T-cell (primary cell): ENCODE data around the gene FOLH1. TPM values are rescaled to one million over a fixed set of nuclear protein-coding genes. Genes with fewer than 3 reads are reported as not detected.
"Not testable (repeated sequence)": the region's sequence is repeated elsewhere in the genome, so short reads cannot be mapped to it uniquely, and the experiment has no call there.

Experiments
- ATAC-seq, 4 experiments: fragments of 200-7000 bp in 3 of 4; fragments of 150-1000 bp in 1 of 4; cut with Tn5 transposase; replicated peaks in 1 of 4; 1 replicate in 3 of 4; 2 replicates in 1 of 4; pipeline ENCODE4 v1.10.0; 2021; ENCODE audit warnings: moderate library complexity in 3 of 4, mild to moderate bottlenecking in 2 of 4, moderate number of reproducible peaks in 1 of 4
- CTCF ChIA-PET, 2 donors: fragments of 300-600 bp; sonication (Branson Sonifier 250); formaldehyde crosslinking; loops; one replicate each; lab custom pipeline; 2022; ENCODE audit warnings: antibody characterized with exemption in 2 of 2; lab: Charles Lee
- POLR2A ChIA-PET, 2 donors: fragments of 300-600 bp; sonication (Branson Sonifier 250); formaldehyde crosslinking; loops; one replicate each; lab custom pipeline; 2022; ENCODE audit warnings: antibody characterized with exemption in 2 of 2; lab: Charles Lee
- DNase-seq, 35 experiments: peaks; one replicate each; pipeline versions ENCODE4 v3.0.0 to v3.0.0-alpha.2; 2013 to 2023
- H3K27ac ChIP-seq: one replicate; pipeline ENCODE4 v1.5.1; 2013; ENCODE audit warnings: low read length
- H3K27me3 ChIP-seq, 2 experiments: replicated peaks in 1 of 2; 1 replicate in 1 of 2; 2 replicates in 1 of 2; pipeline versions ENCODE4 v1.6.1 to v1.7.0; 2013; ENCODE audit warnings: low read length in 1 of 2, mixed read lengths in 1 of 2; ENCODE audit not compliant: control insufficient read depth in 2 of 2, insufficient read depth in 2 of 2; ENCODE audit errors: extremely low read depth in 1 of 2
- H3K36me3 ChIP-seq, 2 donors: 1 replicate in 1 of 2; 2 replicates in 1 of 2; pipeline versions ENCODE4 v1.6.1 to v1.7.0; 2013; ENCODE audit warnings: low read length in 1 of 2; ENCODE audit not compliant: control insufficient read depth in 2 of 2, insufficient read depth in 1 of 2; ENCODE audit errors: extremely low read depth in 1 of 2
- H3K4me1 ChIP-seq, 2 experiments: 1 replicate in 1 of 2; 2 replicates in 1 of 2; pipeline versions ENCODE4 v1.6.1 to v1.7.0; 2013; ENCODE audit warnings: low read length in 2 of 2, mixed read lengths in 1 of 2; ENCODE audit not compliant: insufficient read depth in 2 of 2, control insufficient read depth in 1 of 2; ENCODE audit errors: extremely low read depth in 1 of 2
- H3K4me3 ChIP-seq, 2 donors: 1 replicate in 1 of 2; 2 replicates in 1 of 2; pipeline versions ENCODE4 v1.5.1 to v1.7.0; 2013; ENCODE audit warnings: mild to moderate bottlenecking in 2 of 2, low read length in 1 of 2, moderate library complexity in 1 of 2; ENCODE audit not compliant: control insufficient read depth in 1 of 2; ENCODE audit errors: extremely low read depth in 1 of 2
- H3K9me3 ChIP-seq: 2 replicates; pipeline ENCODE4 v1.7.0; 2013
- H3K27ac Mint-ChIP-seq, 2 donors: one replicate each; pipeline ENCODE4 v1.8.0; 2020 to 2021; ENCODE audit warnings: mild to moderate bottlenecking in 2 of 2, mixed read lengths in 2 of 2
- H3K27me3 Mint-ChIP-seq, 2 donors: one replicate each; pipeline ENCODE4 v1.8.0; 2021 to 2022; ENCODE audit warnings: mixed read lengths in 2 of 2
- H3K36me3 Mint-ChIP-seq: one replicate; pipeline ENCODE4 v1.8.0; 2021; ENCODE audit warnings: mixed read lengths
- H3K4me1 Mint-ChIP-seq, 3 donors: one replicate each; pipeline ENCODE4 v1.8.0; 2020 to 2022; ENCODE audit warnings: mixed read lengths in 3 of 3, mild to moderate bottlenecking in 1 of 3
- H3K4me3 Mint-ChIP-seq, 3 donors: one replicate each; pipeline ENCODE4 v1.8.0; 2020 to 2022; ENCODE audit warnings: mild to moderate bottlenecking in 3 of 3, mixed read lengths in 3 of 3, moderate library complexity in 3 of 3
- H3K9me3 Mint-ChIP-seq, 3 donors: one replicate each; pipeline ENCODE4 v1.8.0; 2020 to 2022; ENCODE audit warnings: mixed read lengths in 3 of 3
- WGBS: methylation state at CpG from one replicate; pipeline ENCODE4 v1.1.5; 2013; ENCODE audit warnings: missing lambda C conversion rate; ENCODE audit not compliant: insufficient coverage; 5-methylcytosine and 5-hydroxymethylcytosine counted together
- total RNA-seq, 35 experiments: library from RNA in 6 of 35; stranded (reverse) in 6 of 35; fragments of 120-200 nt in 1 of 35; gene quantifications; one replicate each; pipeline versions ENCODE4 v1.2.1 to v1.2.4 and lab custom pipeline; 2013 to 2026

FOLH1 gene
- total RNA-seq, 5 donors from 2014 or later (not counting 1 experiment from before 2014, with no cell fraction given): not detected

DNA sequence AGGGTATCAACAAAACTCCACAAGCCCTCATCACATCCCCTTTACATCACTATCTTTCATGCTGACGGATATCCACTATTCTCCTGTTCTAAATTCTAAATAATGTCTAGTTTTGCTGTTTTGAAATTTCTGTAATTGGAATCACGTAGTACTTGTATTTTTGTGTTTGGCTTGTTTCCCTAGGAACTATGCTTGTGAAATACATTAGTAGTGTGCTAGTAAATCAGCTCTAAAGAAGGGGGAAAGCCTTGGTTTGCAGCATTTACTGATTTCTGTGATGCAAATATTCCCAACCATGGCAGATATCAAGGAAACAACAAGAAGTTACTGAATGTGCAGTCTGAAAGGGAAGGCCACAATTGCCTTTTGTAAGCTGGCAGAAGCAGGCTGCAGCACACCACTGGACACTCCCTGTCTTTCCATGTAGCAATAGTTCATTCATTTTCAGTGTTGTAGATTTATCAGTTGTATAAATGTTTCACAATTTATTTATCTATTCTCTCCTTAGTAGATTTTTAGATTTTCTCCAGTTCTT is 4.7 kb upstream of the FOLH1 start:
- H3K4me1 Mint-ChIP-seq: no peaks in the 10 kb centered on the region
- peaks cover 0 to 4% of the 10 kb centered on the region in 2 experiments for H3K27me3 ChIP-seq
- DNase-seq (no peak), ATAC-seq (no peak)
- H3K27ac Mint-ChIP-seq: no peak overlapping the region
- ChIA-PET POLR2A (no interaction called here), CTCF (no interaction called here)
- H3K9me3 Mint-ChIP-seq: peaks cover 0 to 7% (median 0%) of the 10 kb centered on the region in 3 donors
- no peaks in the 10 kb centered on the region for H3K36me3 Mint-ChIP-seq
- WGBS: no CpG with 5 or more reads among the region's 2 CpGs
- no peak overlapping the region for H3K4me3 ChIP-seq
- H3K9me3 ChIP-seq: no peaks in the 10 kb centered on the region
- H3K36me3 ChIP-seq: no peaks in the 10 kb centered on the region
- peaks cover 0 to 4% of the 10 kb centered on the region in 2 experiments for H3K4me1 ChIP-seq
- peaks cover 0 to 10% of the 10 kb centered on the region in 2 donors for H3K27me3 Mint-ChIP-seq
- no peak overlapping the region for H3K4me3 Mint-ChIP-seq
- no peak overlapping the region for H3K27ac ChIP-seq

DNA sequence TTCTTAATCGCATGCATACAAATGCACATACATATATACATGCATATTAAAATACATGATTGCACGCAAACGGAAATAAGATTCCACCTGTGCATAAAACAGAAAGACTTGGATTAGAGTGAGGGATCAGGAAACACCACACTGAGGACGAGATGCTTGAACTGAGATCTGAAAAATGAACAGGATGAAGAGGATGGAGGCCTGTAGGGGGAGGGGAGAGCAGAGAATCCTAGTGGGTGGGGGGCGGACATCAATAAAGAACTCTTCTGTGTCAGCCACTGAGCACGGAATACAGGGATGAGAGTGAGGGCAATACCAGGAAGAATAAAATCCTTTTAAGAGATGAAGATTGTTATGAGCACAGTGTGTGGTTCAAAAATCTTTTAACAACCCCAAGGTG is 1.4 kb downstream of the FOLH1 start:
- H3K9me3 Mint-ChIP-seq, H3K36me3 Mint-ChIP-seq, H3K27ac Mint-ChIP-seq, H3K27ac ChIP-seq, H3K9me3 ChIP-seq, H3K4me1 Mint-ChIP-seq, H3K4me3 ChIP-seq, H3K27me3 ChIP-seq, H3K4me3 Mint-ChIP-seq, H3K36me3 ChIP-seq, ATAC-seq, POLR2A ChIA-PET, DNase-seq, H3K4me1 ChIP-seq, CTCF ChIA-PET: not testable (repeated sequence)
- 46% methylated on average over 1 of the region's 6 CpGs for WGBS
- H3K27me3 Mint-ChIP-seq: peaks cover 4 to 19% of the 10 kb centered on the region in 2 donors

DNA sequence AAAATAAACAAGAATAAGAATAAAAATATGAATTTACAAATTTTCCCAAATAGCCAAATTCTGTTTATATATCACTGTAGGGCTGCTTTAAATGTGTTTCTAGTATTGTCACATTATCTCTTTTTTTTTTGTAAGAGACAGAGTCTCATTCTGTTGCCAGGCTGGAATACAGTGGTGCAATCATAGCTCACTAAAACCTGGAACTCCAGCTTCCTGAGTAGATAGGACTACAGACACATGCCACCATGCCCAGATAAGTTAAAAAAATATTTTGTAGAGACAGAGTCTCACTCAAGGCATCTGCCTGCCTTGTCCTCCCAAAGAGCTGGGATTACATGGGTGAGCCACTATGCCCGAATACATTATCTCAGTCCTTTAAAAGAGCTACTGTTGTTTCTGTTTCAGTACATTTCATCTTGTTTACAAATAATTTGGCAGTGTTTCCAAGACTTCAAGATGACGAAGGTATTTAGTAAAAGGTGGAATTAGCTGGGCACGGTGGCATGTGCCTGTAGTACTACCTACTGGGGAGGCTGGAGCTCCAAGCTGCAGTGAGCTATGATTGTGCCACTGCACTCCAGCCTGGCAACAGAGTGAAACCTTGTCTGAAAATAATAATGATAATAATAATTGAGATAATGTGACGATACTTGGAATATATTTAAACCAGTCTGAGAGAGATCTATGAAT is 6.0 kb downstream of the FOLH1 start:
- H3K4me1 ChIP-seq: no peaks in the 10 kb centered on the region
- Mint-ChIP-seq H3K27me3 (peaks cover 4 to 5% of the 10 kb centered on the region in 2 donors), H3K4me1 (no peaks in the 10 kb centered on the region), H3K9me3 (peaks cover 0 to 6% (median 0%) of the 10 kb centered on the region in 3 donors), H3K4me3 (no peak overlapping the region), H3K36me3 (no peaks in the 10 kb centered on the region), H3K27ac (no peak overlapping the region)
- ChIA-PET CTCF (no interaction called here), POLR2A (no interaction called here)
- no peaks in the 10 kb centered on the region for H3K27me3 ChIP-seq
- no peaks in the 10 kb centered on the region for H3K9me3 ChIP-seq
- DNase-seq (no peak), ATAC-seq (no peak)
- no peaks in the 10 kb centered on the region for H3K36me3 ChIP-seq
- H3K4me3 ChIP-seq: no peak overlapping the region
- 100% methylated on average over 2 of the region's 4 CpGs for WGBS
- H3K27ac ChIP-seq: no peak overlapping the region

DNA sequence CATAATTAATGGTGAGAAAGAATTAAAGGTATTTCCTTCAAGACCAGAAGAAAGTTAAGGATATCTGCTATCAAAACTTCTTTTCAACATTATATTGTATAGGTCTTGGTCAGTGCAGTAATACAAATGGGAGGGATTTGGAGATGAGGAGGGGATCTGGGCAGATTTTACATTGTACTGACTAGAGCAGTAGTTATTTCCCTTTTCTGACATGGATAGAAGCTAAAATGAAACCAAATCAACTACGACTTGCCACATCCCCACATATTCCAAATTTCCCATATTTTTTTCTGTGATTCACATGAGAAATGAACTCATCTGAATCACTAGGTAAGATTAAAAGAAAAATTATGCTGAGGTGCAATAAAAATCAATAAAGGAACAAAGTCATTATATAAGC is 11.6 kb downstream of the FOLH1 start:
- CTCF ChIA-PET, H3K27ac ChIP-seq, ATAC-seq, H3K4me3 Mint-ChIP-seq, DNase-seq, H3K9me3 Mint-ChIP-seq, H3K4me3 ChIP-seq, H3K9me3 ChIP-seq, H3K27me3 Mint-ChIP-seq, H3K27me3 ChIP-seq, POLR2A ChIA-PET, H3K4me1 ChIP-seq, H3K4me1 Mint-ChIP-seq, H3K36me3 Mint-ChIP-seq, H3K36me3 ChIP-seq, H3K27ac Mint-ChIP-seq: not testable (repeated sequence)
- WGBS: no CpG with 5 or more reads among the region's 1 CpG

DNA sequence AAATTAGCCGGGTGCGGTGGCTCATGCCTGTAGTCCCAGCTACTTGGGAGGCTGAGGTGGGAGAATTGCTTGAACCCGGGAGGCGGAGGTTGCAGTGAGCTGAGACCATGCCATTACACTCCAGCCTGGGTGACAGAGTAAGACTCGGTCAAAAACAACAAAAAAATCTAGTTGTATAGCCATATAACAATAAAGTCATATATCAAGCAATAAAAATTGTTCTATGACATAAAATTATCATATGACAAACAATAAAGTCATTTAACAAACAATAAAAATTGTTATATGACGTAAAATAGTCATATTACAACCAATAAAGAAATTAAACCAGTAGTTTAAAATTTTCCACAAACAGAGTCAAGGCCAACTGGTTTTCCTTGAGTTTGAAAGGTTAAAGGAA is 12.4 kb downstream of the FOLH1 start:
- H3K27me3 Mint-ChIP-seq, H3K9me3 ChIP-seq, H3K4me1 ChIP-seq, H3K27ac ChIP-seq, POLR2A ChIA-PET, H3K4me1 Mint-ChIP-seq, H3K27me3 ChIP-seq, CTCF ChIA-PET, H3K4me3 Mint-ChIP-seq, DNase-seq, H3K4me3 ChIP-seq, H3K36me3 Mint-ChIP-seq, H3K9me3 Mint-ChIP-seq, H3K27ac Mint-ChIP-seq, ATAC-seq, H3K36me3 ChIP-seq: not testable (repeated sequence)
- no CpG with 5 or more reads among the region's 6 CpGs for WGBS

DNA sequence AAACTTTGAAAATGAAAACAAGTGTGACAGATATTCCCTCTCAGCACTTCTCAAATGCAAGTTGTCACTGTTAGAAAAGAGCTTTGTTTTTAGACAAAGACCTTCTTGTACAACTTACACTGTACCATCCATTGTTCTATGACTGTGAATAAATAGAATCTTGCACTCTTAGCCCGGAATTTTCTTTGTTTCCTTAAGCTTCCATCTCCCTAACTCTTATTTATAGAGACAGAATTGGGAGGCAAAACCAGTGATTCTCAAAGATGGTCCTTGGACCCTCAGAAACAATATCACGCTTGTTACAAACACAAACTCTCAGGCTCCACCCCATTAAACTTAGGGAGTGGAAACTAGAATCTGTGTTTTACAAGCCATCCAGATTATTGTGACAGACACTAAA is 18.1 kb downstream of the FOLH1 start:
- H3K27me3 Mint-ChIP-seq, H3K4me1 ChIP-seq, H3K27ac ChIP-seq, H3K9me3 Mint-ChIP-seq, H3K9me3 ChIP-seq, ATAC-seq, POLR2A ChIA-PET, H3K36me3 Mint-ChIP-seq, H3K27ac Mint-ChIP-seq, H3K4me1 Mint-ChIP-seq, DNase-seq, H3K4me3 ChIP-seq, H3K27me3 ChIP-seq, H3K36me3 ChIP-seq, H3K4me3 Mint-ChIP-seq, CTCF ChIA-PET: not testable (repeated sequence)
- no CpG with 5 or more reads among the region's 2 CpGs for whole genome bisulfite sequencing
